Cardiac septum (tissue), 1 donor: ENCODE data around the gene CCL19. TPM values are rescaled to one million over a fixed set of nuclear protein-coding genes. Genes with fewer than 3 reads are reported as not detected.
"Not testable (repeated sequence)": the region's sequence is repeated elsewhere in the genome, so short reads cannot be mapped to it uniquely, and the experiment has no call there.

Experiments
- DNase-seq: peaks from one replicate; pipeline ENCODE4 v3.0.0-alpha.2; 2020; ENCODE audit warnings: low spot score
- intact Hi-C: fragments of 100-400 bp; cut with DNase I; formaldehyde crosslinking; loops from one replicate; pipeline ENCODE4 v1.14.0; 2022
- long read RNA-seq: library from polyadenylated mRNA; unstranded; transcript quantifications from one replicate; pipeline ENCODE4 v2.0.0, GENCODE V29; 2021
- total RNA-seq: library from RNA; stranded (reverse); fragmentation: NEBNext Ultra II Directional; extraction: Animal tissue kit (Norgen Biotek cat#: 25700); gene quantifications from one replicate; pipeline ENCODE4 v1.2.1, GENCODE V29; 2021
- donor health status: DM: no; HTN: no; CAD: no.

Gene CCL19
- 0.62 TPM for total RNA-seq
- long read RNA-seq, result 0 reads

DNA sequence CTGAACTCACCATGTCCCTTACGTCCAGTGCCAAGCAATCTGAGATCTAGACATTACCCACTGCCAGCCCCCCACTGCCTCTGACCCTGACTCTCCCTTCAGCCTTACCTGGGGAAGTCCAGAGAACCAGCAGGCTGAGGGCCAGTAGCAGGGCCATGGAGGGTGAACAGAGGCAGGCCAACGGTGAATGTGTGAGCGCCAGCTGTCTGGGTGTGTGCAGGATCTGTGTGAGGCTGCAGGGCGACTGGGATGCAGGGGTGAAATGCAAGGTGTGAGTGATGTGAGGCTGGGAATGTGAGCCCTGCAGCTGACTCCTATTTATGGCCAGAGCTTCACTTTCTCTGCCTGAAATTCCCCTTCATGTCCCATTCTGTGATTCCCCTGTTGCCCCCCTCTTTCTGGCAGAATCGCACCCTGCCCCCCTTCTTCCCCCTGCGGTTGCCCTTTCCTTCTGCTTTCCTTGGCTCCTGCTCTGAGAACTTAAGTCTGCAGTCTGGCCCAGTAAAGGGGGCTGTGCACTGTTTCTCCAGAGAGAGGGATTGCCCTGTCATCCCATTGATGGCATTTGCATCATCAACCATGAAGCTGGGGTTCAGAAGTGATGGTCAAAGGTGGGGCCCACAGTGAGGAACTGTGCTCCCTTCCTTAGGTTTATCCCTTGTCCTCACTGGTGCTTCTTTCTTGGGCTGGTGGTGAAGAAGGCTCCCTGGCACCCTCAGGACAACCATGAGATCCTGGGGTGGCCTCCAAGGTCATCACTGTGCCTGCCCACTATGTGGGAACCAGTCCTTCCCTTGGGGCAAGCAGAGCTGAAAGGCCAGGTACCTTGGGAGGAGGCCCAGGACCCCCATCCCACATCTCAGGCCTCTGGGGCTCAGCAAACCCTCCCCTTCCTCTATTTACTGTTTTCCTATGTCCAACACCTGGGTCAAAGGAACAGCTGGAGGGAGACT lies at the start of gene CCL19:
CCL19 (minus strand) TSS at position 294 of the 953 bp plus-strand sequence; CDS start at position 157, 137 bp downstream.
- intact Hi-C loops, result no loop called here
- DNase-seq, result no peak

DNA sequence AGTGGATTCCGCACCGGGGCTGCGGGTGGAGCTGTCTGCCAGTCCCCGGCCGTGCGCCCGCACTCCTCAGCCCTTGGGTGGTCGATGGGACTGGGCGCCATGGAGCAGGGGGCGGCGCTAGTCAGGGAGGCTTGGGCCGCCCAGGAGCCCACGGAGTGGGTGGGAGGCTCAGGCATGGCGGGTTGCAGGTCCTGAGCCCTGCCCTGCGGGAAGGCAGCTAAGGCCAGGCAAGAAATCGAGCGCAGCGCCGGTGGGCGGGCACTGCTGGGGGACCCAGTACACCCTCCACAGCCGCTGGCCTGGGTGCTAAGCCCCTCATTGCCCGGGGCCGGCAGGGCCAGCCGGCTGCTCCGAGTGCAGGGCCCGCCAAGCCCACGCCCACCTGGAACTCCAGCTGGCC lies 49.1 kb upstream of the CCL19 start:
- intact Hi-C loops, DNase-seq: not testable (repeated sequence)

DNA sequence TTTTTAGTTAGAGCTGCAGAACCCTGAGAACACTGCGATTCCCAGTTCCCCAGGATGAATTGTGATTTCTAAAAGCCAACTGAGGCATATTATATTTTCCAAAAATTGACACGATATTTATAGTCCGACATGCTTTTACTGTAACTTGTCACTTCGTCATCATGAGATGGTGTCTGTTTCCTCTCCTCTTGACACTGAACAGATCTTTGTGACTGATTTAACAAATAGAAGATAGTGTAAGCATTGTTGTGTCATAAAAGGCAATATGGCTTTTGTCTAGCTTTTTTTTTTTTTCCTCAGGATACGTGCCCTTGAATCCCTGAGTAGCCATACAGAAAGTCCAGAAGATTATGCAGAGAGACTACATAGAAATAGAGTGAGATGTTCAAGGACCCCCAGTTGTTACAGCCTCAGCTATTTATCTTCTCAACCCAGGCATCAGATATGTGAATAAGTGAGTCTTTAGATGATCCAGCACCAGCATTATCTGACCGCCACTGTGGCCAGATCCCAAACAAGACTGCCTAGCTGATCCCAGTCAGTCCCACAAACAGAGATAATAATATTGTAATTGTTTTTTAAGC lies 46.7 kb upstream of the CCL19 start:
- intact Hi-C loops, result no loop called here

DNA sequence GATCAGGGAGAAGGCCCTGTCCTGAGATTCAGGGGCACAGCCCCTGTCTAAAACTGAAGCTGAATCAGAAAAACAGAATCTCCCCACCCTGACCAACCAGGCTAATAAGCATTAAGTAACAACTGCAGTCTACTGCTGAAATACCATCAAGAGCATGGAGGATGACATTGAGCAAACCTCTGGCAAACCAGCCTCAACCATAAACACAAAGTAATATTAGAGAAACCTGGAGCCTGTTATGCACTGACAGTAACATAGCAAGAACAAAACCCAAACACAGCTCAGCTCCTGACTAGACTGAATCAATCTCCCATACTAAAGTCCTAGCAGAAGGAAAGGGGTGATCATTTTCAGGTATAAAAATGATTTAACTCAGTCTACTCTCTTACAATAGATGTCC lies 43.6 kb upstream of the CCL19 start:
- intact Hi-C loops, result no loop called here
- DNase-seq, result no peak

More for the DNA sequence above, 46.7 kb upstream of the CCL19 start:
- no peak for DNase-seq

DNA sequence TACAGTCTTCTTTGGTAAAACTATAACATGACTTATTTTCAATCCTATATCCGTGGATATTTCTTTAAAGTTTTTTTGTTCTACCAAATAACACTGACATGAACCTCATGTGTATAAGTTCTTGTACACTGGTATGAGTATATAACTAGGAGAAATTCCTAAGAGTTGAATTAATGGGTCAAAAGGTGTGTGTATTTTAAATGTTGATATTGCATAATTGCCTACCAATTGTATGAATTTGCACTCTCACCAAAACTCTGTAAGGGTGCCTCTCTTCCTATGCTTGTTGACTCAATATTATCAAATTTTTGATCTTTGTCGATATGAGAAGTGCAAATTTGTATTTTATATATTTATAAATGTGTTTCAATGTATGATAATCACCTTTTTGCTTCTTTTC lies 41.8 kb upstream of the CCL19 start:
- intact Hi-C loops, result no loop called here

DNA sequence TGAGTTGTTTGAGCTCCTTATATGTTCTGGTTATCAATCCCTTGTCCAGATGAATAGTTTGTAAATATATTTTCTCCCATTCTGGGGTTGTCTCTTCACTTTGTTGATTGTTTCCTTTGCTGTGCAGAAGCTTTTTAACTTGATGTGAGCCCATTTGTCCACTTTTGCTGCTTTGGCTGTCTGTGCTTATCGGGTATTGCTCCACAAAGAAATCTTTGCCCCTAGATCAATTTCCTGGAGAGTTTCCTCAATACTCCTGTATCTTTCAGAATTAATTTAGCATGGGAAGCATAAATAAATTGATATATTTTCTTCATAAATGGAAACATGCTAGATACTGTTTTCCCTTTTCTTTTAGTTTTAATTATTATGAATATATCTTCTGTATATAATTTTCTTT lies 41.4 kb upstream of the CCL19 start:
- no peak for DNase-seq
- intact Hi-C loops, result no loop called here

More for the DNA sequence above, 41.8 kb upstream of the CCL19 start:
- no peak for DNase-seq

DNA sequence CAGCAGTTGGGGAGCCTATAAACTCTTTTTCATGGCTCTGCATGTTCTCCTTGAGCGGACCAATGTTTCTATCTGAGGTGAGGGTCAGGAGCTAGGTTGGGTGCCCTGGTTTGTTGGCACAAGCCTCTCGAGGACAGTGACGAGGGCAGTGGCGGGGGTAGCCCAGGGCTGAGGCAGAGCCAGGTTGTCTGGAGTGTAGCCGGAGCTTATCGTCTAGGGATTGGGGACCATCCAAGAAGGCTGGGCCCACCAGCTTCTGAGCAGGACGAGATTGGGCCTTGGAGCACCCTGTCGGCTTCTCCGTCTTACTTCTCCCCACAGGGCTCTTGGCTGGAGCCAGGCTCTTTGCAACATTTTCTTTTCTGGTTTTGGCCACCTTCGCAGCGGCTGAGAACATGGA lies 32.1 kb upstream of the CCL19 start:
- intact Hi-C loops, result no loop called here

DNA sequence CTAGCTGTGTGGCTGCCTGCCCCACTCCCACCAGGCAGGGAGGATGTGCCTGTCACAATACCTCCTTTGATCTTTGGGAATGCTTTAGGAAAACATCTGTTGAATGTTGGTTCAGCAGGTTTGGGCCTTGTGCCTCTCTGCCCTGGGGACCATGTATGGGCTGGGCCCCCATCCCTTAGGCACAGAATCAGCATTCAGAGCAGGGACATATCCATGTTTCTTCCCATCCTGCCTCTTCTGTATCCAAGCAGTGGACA lies 28.6 kb upstream of the CCL19 start:
- intact Hi-C loops, DNase-seq: not testable (repeated sequence)

More for the DNA sequence above, 32.1 kb upstream of the CCL19 start:
- no peak for DNase-seq

DNA sequence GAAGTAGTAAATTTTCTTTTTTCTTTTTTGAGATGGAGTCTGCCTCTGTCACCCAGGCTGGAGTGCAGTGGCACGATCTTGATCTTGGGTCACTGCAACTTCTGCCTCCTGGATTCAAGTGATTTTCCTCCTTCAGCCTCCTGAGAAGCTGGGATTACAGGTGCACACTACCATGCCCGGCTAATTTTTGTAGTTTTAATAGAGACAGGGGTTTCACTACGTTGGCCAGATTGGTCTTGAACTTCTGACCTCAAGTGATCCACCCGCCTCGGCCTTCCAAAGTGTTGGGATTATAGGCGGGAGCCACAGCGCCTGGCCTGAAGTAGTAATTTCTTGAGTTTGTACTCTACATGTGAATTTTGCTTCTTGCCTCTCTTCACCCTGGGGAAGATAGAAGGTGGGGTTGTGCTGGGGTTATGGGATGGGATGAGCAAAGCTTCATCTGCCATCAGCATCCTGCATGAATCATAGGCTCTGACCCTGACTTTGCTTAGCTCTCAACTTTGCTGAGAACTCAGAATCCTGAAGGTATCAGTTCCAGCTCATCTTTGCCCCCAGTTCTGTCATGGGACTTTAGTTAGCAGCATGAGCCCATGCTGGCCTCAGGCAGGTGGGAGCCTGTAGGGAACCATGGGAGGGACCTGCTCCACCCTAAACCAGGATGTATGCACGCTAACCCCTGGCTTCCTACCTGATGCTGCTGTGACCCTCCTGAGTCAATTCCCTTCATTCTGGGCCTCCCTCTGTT lies 28.1 kb upstream of the CCL19 start:
- DNase-seq, result no peak
- intact Hi-C loops, result no loop called here

DNA sequence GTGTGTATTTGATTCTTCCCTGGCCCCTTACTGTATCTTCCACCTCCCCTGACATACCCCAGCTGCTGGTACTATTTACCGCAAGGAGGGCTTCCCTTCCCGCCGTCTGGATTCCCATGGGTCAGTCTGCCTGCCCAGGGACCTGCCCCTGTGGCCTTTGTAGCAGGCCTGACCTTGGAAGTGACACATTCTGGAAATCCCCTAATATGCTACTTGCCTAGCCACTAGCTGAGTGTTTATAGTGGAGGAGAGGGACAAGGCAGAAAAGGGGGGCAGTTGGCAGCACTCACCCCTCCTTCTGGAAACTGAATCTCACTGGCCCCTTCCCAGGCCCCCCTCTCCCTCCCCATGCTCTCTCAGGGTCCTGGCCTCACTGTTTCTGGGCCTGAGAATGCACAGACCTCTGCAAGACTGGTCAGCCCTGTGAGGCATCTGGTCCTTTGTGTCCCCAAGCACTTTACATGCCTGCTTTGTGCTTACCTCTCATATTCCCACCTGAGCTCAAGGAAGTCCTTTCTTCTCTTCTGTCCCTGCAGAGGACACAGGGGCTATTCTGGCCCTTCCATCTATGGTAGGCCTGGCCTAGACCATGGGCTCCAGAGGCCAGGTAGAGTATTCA lies 27.0 kb upstream of the CCL19 start:
- DNase-seq, result no peak
- intact Hi-C loops, result no loop called here

DNA sequence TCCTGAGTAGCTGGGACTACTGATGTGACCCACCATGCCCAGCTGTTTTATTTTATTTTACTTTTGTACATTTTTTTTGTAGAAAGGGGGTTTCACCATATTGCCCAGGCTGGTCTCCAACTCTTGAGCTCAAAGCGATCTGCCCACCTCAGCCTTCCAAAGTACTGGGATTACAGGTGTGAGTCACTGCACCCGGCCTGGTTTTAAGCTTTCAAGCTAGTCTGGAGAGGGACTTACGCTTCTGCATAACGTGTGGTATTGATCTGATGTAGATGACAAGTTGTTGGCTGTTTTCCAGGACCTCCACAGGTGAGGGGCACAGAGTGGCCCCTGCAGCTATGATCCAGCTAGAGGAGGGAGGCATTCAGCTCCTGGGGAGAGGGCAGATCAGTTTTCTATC lies 25.6 kb upstream of the CCL19 start:
- no peak for DNase-seq
- intact Hi-C loops, result no loop called here

DNA sequence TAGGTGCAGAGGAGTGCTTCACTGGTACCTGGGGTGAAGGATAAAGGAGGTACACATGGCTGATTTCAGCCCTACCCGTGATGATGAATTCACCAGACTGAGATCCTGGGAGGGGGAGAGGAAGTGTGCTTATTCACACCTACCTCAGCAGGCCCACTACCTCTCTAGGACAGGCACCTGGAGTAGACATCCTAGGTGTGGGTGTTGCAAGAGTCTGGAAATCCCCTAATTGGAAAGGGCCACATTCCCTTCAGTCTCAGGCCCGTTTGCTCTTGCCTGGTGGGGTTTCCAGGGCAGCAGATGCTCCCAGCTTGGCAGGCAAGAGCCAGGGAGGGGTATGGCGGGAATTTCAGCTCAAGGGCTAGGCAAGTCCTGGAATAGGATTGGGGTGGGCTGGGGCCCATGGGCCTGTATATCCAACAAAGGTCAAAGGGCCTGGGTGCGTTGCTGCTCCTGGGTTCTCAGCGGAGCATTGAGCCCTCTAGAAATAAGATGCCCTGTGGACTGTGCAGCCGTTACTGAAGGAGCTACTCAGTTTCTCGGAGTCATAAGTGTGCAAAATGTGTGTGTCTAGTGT lies 24.7 kb upstream of the CCL19 start:
- no peak for DNase-seq
- intact Hi-C loops, result no loop called here

DNA sequence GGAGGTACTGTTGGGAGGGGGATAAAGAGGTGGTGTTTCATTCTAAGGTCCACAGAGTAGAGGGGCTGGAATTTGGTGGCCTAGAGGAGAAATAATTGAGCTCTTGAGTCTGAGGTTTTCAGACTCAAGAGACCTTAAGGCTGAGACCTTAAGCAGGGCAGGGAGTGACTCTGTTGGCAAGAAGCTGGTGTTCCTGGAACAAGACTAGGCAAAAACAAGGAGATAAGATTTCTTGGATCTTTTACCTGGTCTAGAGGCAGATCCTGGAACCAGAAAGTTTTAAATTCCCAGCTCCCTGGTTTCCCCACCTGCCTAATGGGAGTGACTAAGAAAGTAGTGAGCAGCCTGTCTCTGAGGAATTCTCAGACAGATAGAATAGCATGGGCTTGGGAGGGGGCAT lies 22.9 kb upstream of the CCL19 start:
- no peak for DNase-seq
- intact Hi-C loops, result no loop called here

DNA sequence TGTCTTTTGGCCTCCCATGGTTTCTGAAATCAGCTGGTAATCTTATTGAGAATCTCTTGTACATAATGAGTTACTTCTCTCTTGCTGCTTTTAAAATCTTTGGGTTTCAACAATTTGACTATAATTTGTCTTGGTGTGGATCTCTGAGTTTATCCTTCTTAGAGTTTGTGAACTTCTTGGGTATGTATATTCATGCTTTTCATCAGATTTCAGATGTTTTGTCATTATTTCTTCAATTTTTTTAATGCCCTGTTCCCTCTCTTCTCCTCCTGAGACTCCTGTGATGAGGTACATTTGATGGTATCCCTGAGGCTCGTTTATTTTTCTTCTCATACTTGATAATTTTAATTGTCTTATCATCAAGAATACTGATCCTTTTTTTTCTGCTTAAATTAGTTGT lies 21.1 kb upstream of the CCL19 start:
- DNase-seq, result no peak
- intact Hi-C loops, result no loop called here

DNA sequence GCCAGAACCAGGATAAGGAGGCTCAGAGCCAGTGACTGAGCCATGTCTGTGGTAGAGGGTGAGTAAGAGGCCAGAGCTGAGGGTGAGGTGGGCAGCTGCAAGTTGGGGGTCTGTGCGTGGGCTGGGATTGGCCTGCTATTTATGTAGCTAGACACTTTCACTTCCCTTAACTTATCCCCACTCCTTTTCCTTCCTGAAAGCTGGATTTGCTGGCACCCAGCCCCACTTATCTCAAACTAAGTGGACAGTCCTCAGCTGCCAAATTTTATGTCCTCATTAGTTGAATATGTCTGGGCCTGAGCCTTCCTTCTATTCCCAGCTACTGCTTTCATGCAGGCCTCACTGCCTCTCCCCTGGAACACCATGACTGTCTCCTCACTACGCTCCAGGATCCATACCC lies 18.9 kb upstream of the CCL19 start, which contains the start of gene CCL21:
CCL21 (minus strand) TSS at position 114 of the 400 bp plus-strand sequence; CDS start at position 44, 70 bp downstream.
- DNase-seq, result peak; percentile 86
- intact Hi-C loops, result no loop called here

DNA sequence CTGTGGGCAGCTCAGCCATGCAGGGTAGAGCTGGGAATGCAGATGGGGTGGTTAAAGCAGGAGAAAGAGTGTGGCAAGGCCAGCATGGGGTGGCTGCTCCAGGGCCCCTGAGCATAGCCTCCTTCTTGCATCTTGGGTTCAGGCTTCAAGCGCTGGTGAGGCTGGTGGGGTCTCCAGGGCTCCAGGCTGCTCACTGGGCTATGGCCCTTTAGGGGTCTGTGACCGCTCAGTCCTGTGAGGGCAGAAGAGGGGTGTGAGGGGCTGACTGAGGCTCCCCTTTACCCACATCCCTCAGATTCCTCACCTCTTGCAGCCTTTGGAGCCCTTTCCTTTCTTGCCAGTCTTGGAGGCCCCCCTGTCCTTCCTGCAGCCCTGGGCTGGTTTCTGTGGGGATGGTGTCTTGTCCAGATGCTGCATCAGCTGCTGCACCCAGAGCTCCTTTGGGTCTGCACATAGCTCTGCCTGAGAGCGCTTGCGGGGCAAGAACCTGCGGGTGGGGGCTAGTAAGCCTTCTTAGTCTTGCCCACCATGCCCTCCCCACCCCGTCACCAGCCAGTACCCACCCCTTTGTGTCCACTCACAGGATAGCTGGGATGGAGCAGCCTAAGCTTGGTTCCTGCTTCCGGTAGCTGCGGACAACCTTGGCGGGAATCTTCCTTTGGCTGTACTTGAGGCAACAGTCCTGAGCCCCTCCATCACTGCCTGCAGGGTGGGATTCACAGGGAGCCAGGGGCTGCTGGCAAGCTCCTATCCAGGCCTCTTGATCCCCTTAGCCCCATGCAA lies 18.3 kb upstream of the CCL19 start:
- DNase-seq, result no peak
- intact Hi-C loops, result loop anchor here (10.0 kb wide), 1 partner anchor 275 kb away; the partner anchor contains the start of gene DNAJB5

DNA sequence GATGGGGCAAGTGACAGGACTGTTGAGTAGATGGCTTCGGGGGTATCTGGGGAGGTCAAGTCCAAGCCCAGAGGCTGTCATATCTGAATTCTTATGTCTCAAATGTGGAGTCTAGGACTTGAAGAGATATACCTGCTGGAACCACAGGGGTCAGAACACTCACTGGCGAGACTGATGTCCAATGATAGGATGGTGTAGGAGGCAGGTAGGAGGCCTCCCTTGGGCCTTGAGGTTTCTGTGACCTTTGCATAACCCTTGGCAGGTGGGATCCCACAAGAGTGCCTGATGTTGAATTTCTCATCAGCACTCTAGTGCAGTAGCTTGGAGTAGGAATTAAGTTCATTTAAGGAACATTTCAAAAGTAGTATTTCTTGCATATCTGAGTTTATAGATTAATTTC lies 16.1 kb upstream of the CCL19 start:
- no peak for DNase-seq
- intact Hi-C loops, result loop anchor here (10.0 kb wide), 1 partner anchor 278 kb away; the partner anchor contains the start of gene DNAJB5
